ENCODE data around the gene TMEM63B.

Gene TMEM63B

GRCh38 chr6:44145839-44146238, 18.5 kb downstream of the TMEM63B start:
- no peak for DNase-seq

GRCh38 chr6:44146685-44147084, 19.3 kb downstream of the TMEM63B start:
- DNase-seq: no peak

GRCh38 chr6:44147256-44147655, 19.9 kb downstream of the TMEM63B start:
- no peak for DNase-seq

GRCh38 chr6:44148306-44148705, 21.0 kb downstream of the TMEM63B start:
- no peak for DNase-seq

GRCh38 chr6:44149369-44150012, 22.1 kb downstream of the TMEM63B start:
- no peak for DNase-seq

GRCh38 chr6:44150317-44150917, 23.1 kb downstream of the TMEM63B start:
- DNase-seq: no peak

- DNase-seq: peak; percentile 69
Measured at GRCh38 chr6:44151348-44152108, 24.2 kb downstream of the TMEM63B start.

- no peak for DNase-seq
Measured at GRCh38 chr6:44152109-44152461, 24.7 kb downstream of the TMEM63B start.

GRCh38 chr6:44152533-44152932, 25.2 kb downstream of the TMEM63B start:
- DNase-seq: no peak

GRCh38 chr6:44154067-44154466, 26.7 kb downstream of the TMEM63B start:
- DNase-seq: no peak

- no peak for DNase-seq
Measured at GRCh38 chr6:44156494-44157151, 29.3 kb downstream of the TMEM63B start.

GRCh38 chr6:44157152-44157521, 29.8 kb downstream of the TMEM63B start:
- DNase-seq: no peak

- DNase-seq: no peak
Measured at GRCh38 chr6:44158770-44159228, 31.4 kb downstream of the TMEM63B start, which contains the start of gene CAPN11. CAPN11 (plus strand) TSS chr6:44158820; CDS start chr6:44158849, 29 bp downstream.

- DNase-seq: no peak
Measured at GRCh38 chr6:44161997-44162338, 34.6 kb downstream of the TMEM63B start.

- no peak for DNase-seq
Measured at GRCh38 chr6:44162876-44163625, 35.7 kb downstream of the TMEM63B start.

- no peak for DNase-seq
Measured at GRCh38 chr6:44166116-44166515, 38.8 kb downstream of the TMEM63B start.

- peak; percentile 5 for DNase-seq
Measured at GRCh38 chr6:44166591-44167184, 39.3 kb downstream of the TMEM63B start.

GRCh38 chr6:44167567-44167966, 40.2 kb downstream of the TMEM63B start:
- no peak for DNase-seq

- no peak for DNase-seq
Measured at GRCh38 chr6:44169154-44169553, 41.8 kb downstream of the TMEM63B start.

- DNase-seq: no peak
Measured at GRCh38 chr6:44169886-44170570, 42.7 kb downstream of the TMEM63B start.

- DNase-seq: no peak
Measured at GRCh38 chr6:44171899-44172546, 44.7 kb downstream of the TMEM63B start.
